Ovary (tissue), 9 donors: ENCODE measurements around the gene PLPPR5. TPM values are rescaled to one million over a fixed set of nuclear protein-coding genes. Genes with fewer than 3 reads are reported as not detected.

Experiments
- DNase-seq, 5 donors: peaks; one replicate each; pipeline ENCODE4 v3.0.0-alpha.2; 2019 to 2020
- H3K27ac ChIP-seq, 2 donors: fragments of 200-600 bp; one replicate each; pipeline versions ENCODE4 v1.5.1 to v1.8.0; 2019 to 2022
- H3K27me3 ChIP-seq: fragments of 200-600 bp; one replicate; pipeline ENCODE4 v1.8.0; 2022
- H3K36me3 ChIP-seq: fragments of 200-600 bp; sonication (generic); one replicate; pipeline ENCODE4 v1.5.1; 2019
- H3K4me1 ChIP-seq: one replicate; pipeline ENCODE4 v1.8.1; 2013; ENCODE audit warnings: mild to moderate bottlenecking, moderate library complexity; ENCODE audit not compliant: insufficient read depth
- H3K4me3 ChIP-seq: fragments of 200-600 bp; sonication (generic); one replicate; pipeline ENCODE4 v1.5.1; 2017
- H3K9me3 ChIP-seq, 2 donors: fragments of 200-600 bp in 1 of 2; sonication (generic) in 1 of 2; one replicate each; pipeline versions ENCODE4 v1.5.1 to v1.8.1; 2013 to 2019; ENCODE audit warnings: mild to moderate bottlenecking in 1 of 2, moderate library complexity in 1 of 2
- EP300 ChIP-seq: sonication (generic); formaldehyde crosslinking; IDR thresholded peaks from one replicate; pipeline ENCODE4 v1.6.1; 2017; ENCODE audit warnings: antibody characterized with exemption
- POLR2A ChIP-seq: fragments of 450-650 bp; IDR thresholded peaks from one replicate; pipeline ENCODE4 v1.6.1; 2017; ENCODE audit warnings: antibody characterized with exemption, mild to moderate bottlenecking, moderate library complexity
- WGBS, 3 donors: extraction: QIAGEN DNeasy Blood & Tissue Kit in 1 of 3; methylation state at CpG; one replicate each; pipeline versions ENCODE4 v1.1.5 to v1.1.7; 2013 to 2017; 5-methylcytosine and 5-hydroxymethylcytosine counted together
- intact Hi-C, 4 donors: fragments of 100-400 bp; cut with DNase I; formaldehyde crosslinking; loops; one replicate each; pipeline versions ENCODE4 v1.11.0 to v1.15.1; 2022 to 2023
- polyA plus RNA-seq, 2 donors: library from polyadenylated mRNA; stranded (reverse); fragments of 200-250 nt in 1 of 2; fragments of 350-450 nt in 1 of 2; fragmentation: Illumina TruSeq in 1 of 2; extraction: RNeasy Lipid Tissue Mini Kit (QIAGEN cat#74804) in 1 of 2; gene quantifications; one replicate each; pipeline ENCODE4 v1.2.3, GENCODE V29; 2013 to 2014
- total RNA-seq, 7 donors: library from RNA; depleted of rRNA in 2 of 7; stranded (reverse); fragments of >200 nt in 2 of 7; fragmentation: NEBNext Ultra II Directional in 3 of 7; extraction: Animal tissue kit (Norgen Biotek cat#: 25700) in 3 of 7; gene quantifications; one replicate each; pipeline versions ENCODE4 v1.1.0 to v1.2.4, GENCODE V29; 2016 to 2023
- TF ChIP-seq, protein P1 (sequence below), 3 donors: fragments of 450-650 bp in 2 of 3; fragments of 200-600 bp in 1 of 3; IDR thresholded peaks; one replicate each; pipeline versions ENCODE4 v1.5.1 to v1.8.0; 2016 to 2022; ENCODE audit warnings: antibody characterized with exemption in 3 of 3, mild to moderate bottlenecking in 1 of 3
- donor health status: DM: no; HTN: no; CAD: no; lungs with moderate emphysema.
- donor health status: DM: no; HTN: no; CAD: no.
- donor health status: Bipolar disorder and iron deficiency.
- donor health status: DM: yes; HTN: yes; CAD: no.
- donor health status: DM: no; HTN: no; CAD: no.
- donor health status: DM: yes; HTN: yes; CAD: no.

The PLPPR5 gene
- total and polyA plus RNA-seq, 9 donors, result not detected

DNA sequence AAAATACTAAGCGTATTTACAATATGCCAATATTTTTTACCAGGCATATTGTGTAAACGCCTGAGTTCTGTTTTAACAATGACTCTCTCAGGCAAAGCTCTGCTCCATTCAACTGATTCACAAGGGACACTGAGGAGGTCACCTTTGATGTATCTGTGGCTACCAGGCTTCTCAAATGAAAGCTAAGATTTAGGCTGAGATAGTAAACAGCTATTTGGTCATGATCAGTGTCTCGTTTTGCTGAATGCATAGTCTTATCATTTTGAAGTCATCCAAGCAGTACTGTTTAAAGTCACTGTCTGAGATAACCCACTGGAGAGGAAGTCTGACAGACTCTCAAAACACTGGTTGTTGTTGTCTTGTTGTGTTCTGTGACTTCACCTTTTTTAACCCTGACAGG, 13.7 kb upstream of the PLPPR5 start:
- no peak for DNase-seq
- Histone ChIP-seq H3K4me3 (no peak overlapping the region), H3K27me3 (no peaks in the 10 kb centered on the region), H3K9me3 (no peaks in the 10 kb centered on the region), H3K36me3 (no peaks in the 10 kb centered on the region), H3K4me1 (no peaks in the 10 kb centered on the region), H3K27ac (no peak overlapping the region)
- TF ChIP-seq EP300, result no peak
- TF ChIP-seq, protein P1, sequence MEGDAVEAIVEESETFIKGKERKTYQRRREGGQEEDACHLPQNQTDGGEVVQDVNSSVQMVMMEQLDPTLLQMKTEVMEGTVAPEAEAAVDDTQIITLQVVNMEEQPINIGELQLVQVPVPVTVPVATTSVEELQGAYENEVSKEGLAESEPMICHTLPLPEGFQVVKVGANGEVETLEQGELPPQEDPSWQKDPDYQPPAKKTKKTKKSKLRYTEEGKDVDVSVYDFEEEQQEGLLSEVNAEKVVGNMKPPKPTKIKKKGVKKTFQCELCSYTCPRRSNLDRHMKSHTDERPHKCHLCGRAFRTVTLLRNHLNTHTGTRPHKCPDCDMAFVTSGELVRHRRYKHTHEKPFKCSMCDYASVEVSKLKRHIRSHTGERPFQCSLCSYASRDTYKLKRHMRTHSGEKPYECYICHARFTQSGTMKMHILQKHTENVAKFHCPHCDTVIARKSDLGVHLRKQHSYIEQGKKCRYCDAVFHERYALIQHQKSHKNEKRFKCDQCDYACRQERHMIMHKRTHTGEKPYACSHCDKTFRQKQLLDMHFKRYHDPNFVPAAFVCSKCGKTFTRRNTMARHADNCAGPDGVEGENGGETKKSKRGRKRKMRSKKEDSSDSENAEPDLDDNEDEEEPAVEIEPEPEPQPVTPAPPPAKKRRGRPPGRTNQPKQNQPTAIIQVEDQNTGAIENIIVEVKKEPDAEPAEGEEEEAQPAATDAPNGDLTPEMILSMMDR (IDR thresholded peaks at IDR 0.05), result no peak
- no peak for TF ChIP-seq POLR2A
- intact Hi-C loops, result no loop called here
- 55 to 72% (median 56%) methylated on average over 3 of the region's 3 CpGs for WGBS, 3 donors

DNA sequence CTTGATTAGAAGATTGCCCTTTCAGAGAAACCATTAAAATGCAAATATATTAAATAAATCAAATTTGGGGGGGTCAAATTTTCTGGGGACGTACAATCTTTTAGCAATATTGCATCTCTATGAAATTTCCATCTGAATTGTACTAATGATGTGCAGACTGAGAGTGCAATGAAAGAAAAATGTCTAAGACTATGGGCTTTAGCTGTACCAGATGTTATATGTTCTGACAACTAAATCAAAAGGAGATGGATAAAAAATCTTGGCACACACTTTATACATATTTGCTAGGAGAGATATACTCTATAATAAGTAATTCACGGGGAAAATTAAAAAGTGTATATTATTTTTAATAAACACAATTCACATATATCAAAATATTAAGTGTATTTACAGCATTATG, 13.0 kb upstream of the PLPPR5 start:
- WGBS, 3 donors, result 23 to 42% (median 23%) methylated on average over 2 of the region's 2 CpGs
- no peaks in the 10 kb centered on the region for H3K27me3 ChIP-seq

GRCh38 chr1:99010679-99011078, 6.0 kb upstream of the PLPPR5 start:
- TF ChIP-seq, protein P1 (IDR thresholded peaks at IDR 0.05), result no peak
- TF ChIP-seq POLR2A (no peak), EP300 (no peak)
- no peaks in the 10 kb centered on the region for H3K36me3 ChIP-seq
- intact Hi-C loops, result no loop called here
- DNase-seq, result no peak
- no peaks in the 10 kb centered on the region for H3K9me3 ChIP-seq
- H3K4me3 ChIP-seq, result no peak overlapping the region
- no peak overlapping the region for H3K27ac ChIP-seq
- WGBS, 3 donors, result 44 to 83% (median 80%) methylated on average over 2 of the region's 2 CpGs
- H3K4me1 ChIP-seq, result no peaks in the 10 kb centered on the region
- H3K27me3 ChIP-seq, result no peaks in the 10 kb centered on the region

More for the DNA sequence above, 13.0 kb upstream of the PLPPR5 start:
- H3K27ac ChIP-seq, result no peak overlapping the region
- intact Hi-C loops, result no loop called here
- no peaks in the 10 kb centered on the region for H3K9me3 ChIP-seq
- no peaks in the 10 kb centered on the region for H3K36me3 ChIP-seq
- DNase-seq, result no peak
- no peaks in the 10 kb centered on the region for H3K4me1 ChIP-seq
- H3K4me3 ChIP-seq, result no peak overlapping the region
- TF ChIP-seq, protein P1 (IDR thresholded peaks at IDR 0.05), result no peak
- TF ChIP-seq EP300 (no peak), POLR2A (no peak)

DNA sequence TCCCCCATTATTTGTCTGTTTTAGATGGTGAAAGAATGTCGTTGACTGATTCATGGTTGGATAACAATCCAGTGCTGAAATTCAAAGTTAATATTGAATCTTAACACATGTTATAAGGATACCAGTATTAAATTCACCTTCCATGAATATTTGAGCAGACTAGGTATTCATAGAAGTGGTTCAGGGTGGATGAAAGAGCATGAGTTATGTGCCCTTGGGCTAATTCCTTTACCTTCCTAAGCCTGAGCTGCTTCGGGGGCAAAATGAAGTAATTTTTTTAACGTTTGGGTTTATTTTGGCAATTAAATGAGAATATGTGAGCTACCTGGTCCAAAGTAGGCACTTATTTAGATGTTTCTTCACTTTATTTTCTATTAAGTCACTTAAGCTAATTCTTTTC, 2.7 kb upstream of the PLPPR5 start:
- Histone ChIP-seq H3K4me3 (no peak overlapping the region), H3K9me3 (no peaks in the 10 kb centered on the region), H3K36me3 (no peaks in the 10 kb centered on the region), H3K27ac (no peak overlapping the region), H3K27me3 (no peaks in the 10 kb centered on the region), H3K4me1 (peaks cover 4% of the 10 kb centered on the region)
- WGBS, 3 donors, result 60 to 79% (median 78%) methylated on average over 3 of the region's 3 CpGs
- intact Hi-C loops, result no loop called here
- no peak for TF ChIP-seq EP300
- no peak for TF ChIP-seq POLR2A
- TF ChIP-seq, protein P1 (IDR thresholded peaks at IDR 0.05), result no peak
- no peak for DNase-seq
